Measurements from ENCODE around the gene AP3B1. TPM values are rescaled to one million over a fixed set of nuclear protein-coding genes. Genes with fewer than 3 reads are reported as not detected.

Gene AP3B1
- total and polyA plus RNA-seq, 2 experiments from 2014 or later = 32.1 to 46.3 TPM

DNA sequence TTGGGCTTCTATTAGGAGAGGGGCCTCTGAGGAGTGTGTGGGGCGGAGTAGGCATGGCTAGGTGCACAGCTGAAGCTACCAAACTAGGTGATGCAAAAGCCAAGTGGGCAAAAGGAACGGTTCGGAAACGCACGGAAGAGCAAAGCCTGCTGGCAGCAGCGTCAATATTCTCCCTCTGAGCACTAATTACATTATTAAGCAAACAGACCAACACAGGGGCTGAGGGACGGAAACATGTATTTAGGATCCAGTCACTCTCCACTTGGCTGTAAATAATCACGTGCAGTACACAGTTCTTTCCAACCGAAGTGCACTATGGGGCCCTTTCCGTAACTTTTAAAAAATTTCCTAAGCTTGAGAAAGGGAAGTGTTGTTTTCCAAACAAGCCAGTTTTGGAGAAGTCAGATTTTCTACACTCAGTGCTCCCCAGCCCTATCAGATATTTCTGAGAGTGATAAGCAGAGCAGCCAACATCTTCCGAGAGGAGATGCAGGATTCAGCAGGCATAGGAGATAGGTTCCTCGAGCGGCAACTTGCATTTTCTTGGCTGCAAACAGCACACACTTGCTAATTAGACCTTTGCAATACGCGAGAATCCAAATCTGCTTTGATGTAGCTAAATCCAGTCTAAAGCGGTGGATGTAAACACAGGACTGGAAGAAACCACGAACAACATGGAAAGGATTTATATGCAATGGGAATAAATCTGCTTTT lies 301.2 kb downstream of the AP3B1 start:
- no peaks in the 10 kb centered on the region for H3K9me2 ChIP-seq (ENCODE audit: insufficient read depth)
- peaks cover 29% of the 10 kb centered on the region for H3K27me3 Mint-ChIP-seq (ENCODE audit: insufficient read depth, low read depth, poor library complexity)
- H3K9me3 Mint-ChIP-seq = no peaks in the 10 kb centered on the region
- H3K4me1 ChIP-seq (ENCODE audit: insufficient read depth) = peaks cover 37% of the 10 kb centered on the region
- peaks cover 32% of the 10 kb centered on the region for H4K20me1 ChIP-seq (replicated peaks; ENCODE audit: insufficient read depth)
- no peak overlapping the region for H3K27ac ChIP-seq (ENCODE audit: low read depth)
- no peak for DNase-seq (ENCODE audit: low spot score)
- no peak overlapping the region for H2AFZ ChIP-seq
- H3K27ac Mint-ChIP-seq = no peak overlapping the region
- peak overlapping the region; percentile 59 for H3K4me2 ChIP-seq
- H3F3A ChIP-seq (replicated peaks; ENCODE audit: low read depth) = no peaks in the 10 kb centered on the region
- peaks cover 52% of the 10 kb centered on the region for H3K4me1 Mint-ChIP-seq
- H3K27me3 ChIP-seq (ENCODE audit: insufficient read depth) = peaks cover 53% of the 10 kb centered on the region
- H3K36me3 ChIP-seq (ENCODE audit: insufficient read depth) = no peaks in the 10 kb centered on the region
- TF ChIP-seq ZNF331 (CRISPR knock-in tag; IDR thresholded peaks at IDR 0.05; ENCODE audit: low read depth) (no peak), EZH2 (IDR thresholded peaks at IDR 0.05; ENCODE audit: low read depth, unreplicated experiment) (no peak), POLR2AphosphoS5 (IDR thresholded peaks at IDR 0.05; ENCODE audit: low read depth) (no peak), JUNB (IDR thresholded peaks at IDR 0.05; ENCODE audit: unreplicated experiment) (no peak), ETS1 (IDR thresholded peaks at IDR 0.05) (no peak), ZNF114 (CRISPR knock-in tag; IDR thresholded peaks at IDR 0.05) (no peak), CREB1 (CRISPR knock-in tag; IDR thresholded peaks at IDR 0.05; ENCODE audit: low read depth) (no peak)
- TF ChIP-seq, protein P1, sequence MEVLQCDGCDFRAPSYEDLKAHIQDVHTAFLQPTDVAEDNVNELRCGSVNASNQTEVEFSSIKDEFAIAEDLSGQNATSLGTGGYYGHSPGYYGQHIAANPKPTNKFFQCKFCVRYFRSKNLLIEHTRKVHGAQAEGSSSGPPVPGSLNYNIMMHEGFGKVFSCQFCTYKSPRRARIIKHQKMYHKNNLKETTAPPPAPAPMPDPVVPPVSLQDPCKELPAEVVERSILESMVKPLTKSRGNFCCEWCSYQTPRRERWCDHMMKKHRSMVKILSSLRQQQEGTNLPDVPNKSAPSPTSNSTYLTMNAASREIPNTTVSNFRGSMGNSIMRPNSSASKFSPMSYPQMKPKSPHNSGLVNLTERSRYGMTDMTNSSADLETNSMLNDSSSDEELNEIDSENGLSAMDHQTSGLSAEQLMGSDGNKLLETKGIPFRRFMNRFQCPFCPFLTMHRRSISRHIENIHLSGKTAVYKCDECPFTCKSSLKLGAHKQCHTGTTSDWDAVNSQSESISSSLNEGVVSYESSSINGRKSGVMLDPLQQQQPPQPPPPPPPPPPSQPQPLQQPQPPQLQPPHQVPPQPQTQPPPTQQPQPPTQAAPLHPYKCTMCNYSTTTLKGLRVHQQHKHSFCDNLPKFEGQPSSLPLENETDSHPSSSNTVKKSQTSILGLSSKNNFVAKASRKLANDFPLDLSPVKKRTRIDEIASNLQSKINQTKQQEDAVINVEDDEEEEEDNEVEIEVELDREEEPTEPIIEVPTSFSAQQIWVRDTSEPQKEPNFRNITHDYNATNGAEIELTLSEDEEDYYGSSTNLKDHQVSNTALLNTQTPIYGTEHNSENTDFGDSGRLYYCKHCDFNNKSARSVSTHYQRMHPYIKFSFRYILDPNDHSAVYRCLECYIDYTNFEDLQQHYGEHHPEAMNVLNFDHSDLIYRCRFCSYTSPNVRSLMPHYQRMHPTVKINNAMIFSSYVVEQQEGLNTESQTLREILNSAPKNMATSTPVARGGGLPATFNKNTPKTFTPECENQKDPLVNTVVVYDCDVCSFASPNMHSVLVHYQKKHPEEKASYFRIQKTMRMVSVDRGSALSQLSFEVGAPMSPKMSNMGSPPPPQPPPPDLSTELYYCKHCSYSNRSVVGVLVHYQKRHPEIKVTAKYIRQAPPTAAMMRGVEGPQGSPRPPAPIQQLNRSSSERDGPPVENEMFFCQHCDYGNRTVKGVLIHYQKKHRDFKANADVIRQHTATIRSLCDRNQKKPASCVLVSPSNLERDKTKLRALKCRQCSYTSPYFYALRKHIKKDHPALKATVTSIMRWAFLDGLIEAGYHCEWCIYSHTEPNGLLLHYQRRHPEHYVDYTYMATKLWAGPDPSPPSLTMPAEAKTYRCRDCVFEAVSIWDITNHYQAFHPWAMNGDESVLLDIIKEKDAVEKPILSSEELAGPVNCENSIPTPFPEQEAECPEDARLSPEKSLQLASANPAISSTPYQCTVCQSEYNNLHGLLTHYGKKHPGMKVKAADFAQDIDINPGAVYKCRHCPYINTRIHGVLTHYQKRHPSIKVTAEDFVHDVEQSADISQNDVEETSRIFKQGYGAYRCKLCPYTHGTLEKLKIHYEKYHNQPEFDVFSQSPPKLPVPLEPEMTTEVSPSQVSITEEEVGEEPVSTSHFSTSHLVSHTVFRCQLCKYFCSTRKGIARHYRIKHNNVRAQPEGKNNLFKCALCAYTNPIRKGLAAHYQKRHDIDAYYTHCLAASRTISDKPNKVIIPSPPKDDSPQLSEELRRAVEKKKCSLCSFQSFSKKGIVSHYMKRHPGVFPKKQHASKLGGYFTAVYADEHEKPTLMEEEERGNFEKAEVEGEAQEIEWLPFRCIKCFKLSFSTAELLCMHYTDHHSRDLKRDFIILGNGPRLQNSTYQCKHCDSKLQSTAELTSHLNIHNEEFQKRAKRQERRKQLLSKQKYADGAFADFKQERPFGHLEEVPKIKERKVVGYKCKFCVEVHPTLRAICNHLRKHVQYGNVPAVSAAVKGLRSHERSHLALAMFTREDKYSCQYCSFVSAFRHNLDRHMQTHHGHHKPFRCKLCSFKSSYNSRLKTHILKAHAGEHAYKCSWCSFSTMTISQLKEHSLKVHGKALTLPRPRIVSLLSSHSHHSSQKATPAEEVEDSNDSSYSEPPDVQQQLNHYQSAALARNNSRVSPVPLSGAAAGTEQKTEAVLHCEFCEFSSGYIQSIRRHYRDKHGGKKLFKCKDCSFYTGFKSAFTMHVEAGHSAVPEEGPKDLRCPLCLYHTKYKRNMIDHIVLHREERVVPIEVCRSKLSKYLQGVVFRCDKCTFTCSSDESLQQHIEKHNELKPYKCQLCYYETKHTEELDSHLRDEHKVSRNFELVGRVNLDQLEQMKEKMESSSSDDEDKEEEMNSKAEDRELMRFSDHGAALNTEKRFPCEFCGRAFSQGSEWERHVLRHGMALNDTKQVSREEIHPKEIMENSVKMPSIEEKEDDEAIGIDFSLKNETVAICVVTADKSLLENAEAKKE (CRISPR knock-in tag; IDR thresholded peaks at IDR 0.05) = no peak
- TF ChIP-seq, protein P2, sequence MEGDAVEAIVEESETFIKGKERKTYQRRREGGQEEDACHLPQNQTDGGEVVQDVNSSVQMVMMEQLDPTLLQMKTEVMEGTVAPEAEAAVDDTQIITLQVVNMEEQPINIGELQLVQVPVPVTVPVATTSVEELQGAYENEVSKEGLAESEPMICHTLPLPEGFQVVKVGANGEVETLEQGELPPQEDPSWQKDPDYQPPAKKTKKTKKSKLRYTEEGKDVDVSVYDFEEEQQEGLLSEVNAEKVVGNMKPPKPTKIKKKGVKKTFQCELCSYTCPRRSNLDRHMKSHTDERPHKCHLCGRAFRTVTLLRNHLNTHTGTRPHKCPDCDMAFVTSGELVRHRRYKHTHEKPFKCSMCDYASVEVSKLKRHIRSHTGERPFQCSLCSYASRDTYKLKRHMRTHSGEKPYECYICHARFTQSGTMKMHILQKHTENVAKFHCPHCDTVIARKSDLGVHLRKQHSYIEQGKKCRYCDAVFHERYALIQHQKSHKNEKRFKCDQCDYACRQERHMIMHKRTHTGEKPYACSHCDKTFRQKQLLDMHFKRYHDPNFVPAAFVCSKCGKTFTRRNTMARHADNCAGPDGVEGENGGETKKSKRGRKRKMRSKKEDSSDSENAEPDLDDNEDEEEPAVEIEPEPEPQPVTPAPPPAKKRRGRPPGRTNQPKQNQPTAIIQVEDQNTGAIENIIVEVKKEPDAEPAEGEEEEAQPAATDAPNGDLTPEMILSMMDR (conservative IDR thresholded peaks at IDR 0.05; ENCODE audit: low read depth in 2 of 2) = no peak
- TF ChIP-seq, protein P3, sequence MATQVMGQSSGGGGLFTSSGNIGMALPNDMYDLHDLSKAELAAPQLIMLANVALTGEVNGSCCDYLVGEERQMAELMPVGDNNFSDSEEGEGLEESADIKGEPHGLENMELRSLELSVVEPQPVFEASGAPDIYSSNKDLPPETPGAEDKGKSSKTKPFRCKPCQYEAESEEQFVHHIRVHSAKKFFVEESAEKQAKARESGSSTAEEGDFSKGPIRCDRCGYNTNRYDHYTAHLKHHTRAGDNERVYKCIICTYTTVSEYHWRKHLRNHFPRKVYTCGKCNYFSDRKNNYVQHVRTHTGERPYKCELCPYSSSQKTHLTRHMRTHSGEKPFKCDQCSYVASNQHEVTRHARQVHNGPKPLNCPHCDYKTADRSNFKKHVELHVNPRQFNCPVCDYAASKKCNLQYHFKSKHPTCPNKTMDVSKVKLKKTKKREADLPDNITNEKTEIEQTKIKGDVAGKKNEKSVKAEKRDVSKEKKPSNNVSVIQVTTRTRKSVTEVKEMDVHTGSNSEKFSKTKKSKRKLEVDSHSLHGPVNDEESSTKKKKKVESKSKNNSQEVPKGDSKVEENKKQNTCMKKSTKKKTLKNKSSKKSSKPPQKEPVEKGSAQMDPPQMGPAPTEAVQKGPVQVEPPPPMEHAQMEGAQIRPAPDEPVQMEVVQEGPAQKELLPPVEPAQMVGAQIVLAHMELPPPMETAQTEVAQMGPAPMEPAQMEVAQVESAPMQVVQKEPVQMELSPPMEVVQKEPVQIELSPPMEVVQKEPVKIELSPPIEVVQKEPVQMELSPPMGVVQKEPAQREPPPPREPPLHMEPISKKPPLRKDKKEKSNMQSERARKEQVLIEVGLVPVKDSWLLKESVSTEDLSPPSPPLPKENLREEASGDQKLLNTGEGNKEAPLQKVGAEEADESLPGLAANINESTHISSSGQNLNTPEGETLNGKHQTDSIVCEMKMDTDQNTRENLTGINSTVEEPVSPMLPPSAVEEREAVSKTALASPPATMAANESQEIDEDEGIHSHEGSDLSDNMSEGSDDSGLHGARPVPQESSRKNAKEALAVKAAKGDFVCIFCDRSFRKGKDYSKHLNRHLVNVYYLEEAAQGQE (IDR thresholded peaks at IDR 0.05; ENCODE audit: unreplicated experiment) = no peak
- peak overlapping the region; percentile 28; the same call in 1 of the 3 replicates for H3K4me3 Mint-ChIP-seq
- no peak for ATAC-seq
- no peaks in the 10 kb centered on the region for H3K79me2 ChIP-seq (replicated peaks; ENCODE audit: insufficient read depth)
- H3K4me3 ChIP-seq = 0 out of 2 replicates have a peak overlapping the region, but pooled peaks have one; percentile 24
- H3K36me3 Mint-ChIP-seq (ENCODE audit: low read depth) = no peaks in the 10 kb centered on the region

Measured in GM23338 (cell line).